ENCODE results near the gene P3H2.

DNA sequence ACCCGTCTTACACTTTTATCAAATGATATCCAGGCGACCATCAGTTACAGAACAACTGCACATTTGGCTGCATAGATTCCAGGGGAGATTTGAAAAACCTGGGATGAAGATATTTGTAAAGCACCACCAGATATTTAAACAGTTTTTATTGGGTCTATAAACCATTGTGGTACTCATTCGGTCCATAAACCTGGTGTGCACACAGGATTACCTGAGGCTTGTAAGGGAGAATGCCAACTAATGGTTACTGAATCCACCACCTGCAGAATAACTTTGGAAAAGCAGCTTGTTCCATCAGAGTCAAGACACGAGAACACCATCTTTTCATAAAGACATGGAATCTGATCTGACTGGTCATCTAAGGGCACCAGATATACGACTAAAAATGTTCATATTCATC lies 80.6 kb downstream of the P3H2 start:
- TF ChIP-seq SIN3A (IDR thresholded peaks at IDR 0.05; ENCODE audit: borderline replicate concordance, insufficient read depth, low read length) (no peak), POLR2AphosphoS5 (IDR thresholded peaks at IDR 0.05; ENCODE audit: low read depth, low read length) (no peak), TAF1 (IDR thresholded peaks at IDR 0.05; ENCODE audit: borderline replicate concordance, insufficient read depth, low read length) (no peak)
- TF ChIP-seq, protein P1, sequence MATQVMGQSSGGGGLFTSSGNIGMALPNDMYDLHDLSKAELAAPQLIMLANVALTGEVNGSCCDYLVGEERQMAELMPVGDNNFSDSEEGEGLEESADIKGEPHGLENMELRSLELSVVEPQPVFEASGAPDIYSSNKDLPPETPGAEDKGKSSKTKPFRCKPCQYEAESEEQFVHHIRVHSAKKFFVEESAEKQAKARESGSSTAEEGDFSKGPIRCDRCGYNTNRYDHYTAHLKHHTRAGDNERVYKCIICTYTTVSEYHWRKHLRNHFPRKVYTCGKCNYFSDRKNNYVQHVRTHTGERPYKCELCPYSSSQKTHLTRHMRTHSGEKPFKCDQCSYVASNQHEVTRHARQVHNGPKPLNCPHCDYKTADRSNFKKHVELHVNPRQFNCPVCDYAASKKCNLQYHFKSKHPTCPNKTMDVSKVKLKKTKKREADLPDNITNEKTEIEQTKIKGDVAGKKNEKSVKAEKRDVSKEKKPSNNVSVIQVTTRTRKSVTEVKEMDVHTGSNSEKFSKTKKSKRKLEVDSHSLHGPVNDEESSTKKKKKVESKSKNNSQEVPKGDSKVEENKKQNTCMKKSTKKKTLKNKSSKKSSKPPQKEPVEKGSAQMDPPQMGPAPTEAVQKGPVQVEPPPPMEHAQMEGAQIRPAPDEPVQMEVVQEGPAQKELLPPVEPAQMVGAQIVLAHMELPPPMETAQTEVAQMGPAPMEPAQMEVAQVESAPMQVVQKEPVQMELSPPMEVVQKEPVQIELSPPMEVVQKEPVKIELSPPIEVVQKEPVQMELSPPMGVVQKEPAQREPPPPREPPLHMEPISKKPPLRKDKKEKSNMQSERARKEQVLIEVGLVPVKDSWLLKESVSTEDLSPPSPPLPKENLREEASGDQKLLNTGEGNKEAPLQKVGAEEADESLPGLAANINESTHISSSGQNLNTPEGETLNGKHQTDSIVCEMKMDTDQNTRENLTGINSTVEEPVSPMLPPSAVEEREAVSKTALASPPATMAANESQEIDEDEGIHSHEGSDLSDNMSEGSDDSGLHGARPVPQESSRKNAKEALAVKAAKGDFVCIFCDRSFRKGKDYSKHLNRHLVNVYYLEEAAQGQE (IDR thresholded peaks at IDR 0.05; ENCODE audit: insufficient read depth in 1 of 2, low read depth in 2 of 2, low read length in 2 of 2): no peak

Measured in PFSK-1 (cell line).